ENCODE data around the gene OPN1MW.
"Not testable (repeated sequence)": the region's sequence is repeated elsewhere in the genome, so short reads cannot be mapped to it uniquely, and the experiment has no call there.

DNA sequence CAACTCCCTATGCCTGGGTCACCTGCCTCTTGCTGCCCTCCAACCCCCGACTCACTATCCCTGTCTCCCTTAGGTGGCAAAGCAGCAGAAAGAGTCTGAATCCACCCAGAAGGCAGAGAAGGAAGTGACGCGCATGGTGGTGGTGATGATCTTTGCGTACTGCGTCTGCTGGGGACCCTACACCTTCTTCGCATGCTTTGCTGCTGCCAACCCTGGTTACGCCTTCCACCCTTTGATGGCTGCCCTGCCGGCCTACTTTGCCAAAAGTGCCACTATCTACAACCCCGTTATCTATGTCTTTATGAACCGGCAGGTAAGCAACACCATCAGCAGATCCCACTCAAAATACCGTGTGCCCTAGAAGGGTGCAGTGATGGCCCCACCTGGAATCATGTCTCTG is 26.2 kb upstream of the OPN1MW start:
- TF ChIP-seq CTCF (IDR thresholded peaks at IDR 0.05; ENCODE audit: insufficient read depth, low read depth, low read length); EZH2 (IDR thresholded peaks at IDR 0.05; ENCODE audit: insufficient read depth, low read length): not testable (repeated sequence)
